Measurements from ENCODE around the gene CD320.
"Not testable (repeated sequence)": the region's sequence is repeated elsewhere in the genome, so short reads cannot be mapped to it uniquely, and the experiment has no call there.

The CD320 gene

GRCh38 chr19:8333767-8334457 lies 25.8 kb upstream of the CD320 start:
- in situ Hi-C loops (cut with MboI; ENCODE audit: low sequenced_read_pairs) = no loop called here

- in situ Hi-C loops (cut with MboI; ENCODE audit: low sequenced_read_pairs) = no loop called here
Observed at GRCh38 chr19:8332976-8333766, 25.0 kb upstream of the CD320 start.

- in situ Hi-C loops (cut with MboI; ENCODE audit: low sequenced_read_pairs) = no loop called here
Observed at GRCh38 chr19:8331263-8331845, 23.2 kb upstream of the CD320 start.

- in situ Hi-C loops (cut with MboI; ENCODE audit: low sequenced_read_pairs) = no loop called here
Observed at GRCh38 chr19:8329996-8330395, 21.8 kb upstream of the CD320 start.

- in situ Hi-C loops (cut with MboI; ENCODE audit: low sequenced_read_pairs) = no loop called here
Observed at GRCh38 chr19:8325454-8325853, 17.3 kb upstream of the CD320 start.

GRCh38 chr19:8324186-8325050 lies 16.3 kb upstream of the CD320 start:
- in situ Hi-C loops (cut with MboI; ENCODE audit: low sequenced_read_pairs) = no loop called here

- in situ Hi-C loops (cut with MboI; ENCODE audit: low sequenced_read_pairs) = no loop called here
Observed at GRCh38 chr19:8323781-8324185, 15.6 kb upstream of the CD320 start.

GRCh38 chr19:8322638-8322997 lies 14.5 kb upstream of the CD320 start:
- in situ Hi-C loops (cut with MboI; ENCODE audit: low sequenced_read_pairs) = no loop called here

GRCh38 chr19:8321986-8322637 lies 14.0 kb upstream of the CD320 start:
- in situ Hi-C loops (cut with MboI; ENCODE audit: low sequenced_read_pairs) = no loop called here

GRCh38 chr19:8321067-8321985 lies 13.2 kb upstream of the CD320 start, which contains the start of the genes NDUFA7 and RPS28:
TSS of gene NDUFA7 (minus strand) at chr19:8321375. CDS start at chr19:8321358, 17 bp downstream.
TSS of gene RPS28 (plus strand) at chr19:8321496. CDS start at chr19:8321531, 35 bp downstream.
- in situ Hi-C loops (cut with MboI; ENCODE audit: low sequenced_read_pairs) = no loop called here

GRCh38 chr19:8320564-8321066 lies 12.5 kb upstream of the CD320 start:
- in situ Hi-C loops (cut with MboI; ENCODE audit: low sequenced_read_pairs) = no loop called here

- in situ Hi-C loops (cut with MboI; ENCODE audit: low sequenced_read_pairs) = no loop called here
Observed at GRCh38 chr19:8319807-8320520, 11.8 kb upstream of the CD320 start.

GRCh38 chr19:8318835-8319234 lies 10.7 kb upstream of the CD320 start:
- in situ Hi-C loops (cut with MboI; ENCODE audit: low sequenced_read_pairs) = not testable (repeated sequence)

- in situ Hi-C loops (cut with MboI; ENCODE audit: low sequenced_read_pairs) = no loop called here
Observed at GRCh38 chr19:8316351-8317125, 8.4 kb upstream of the CD320 start.

- in situ Hi-C loops (cut with MboI; ENCODE audit: low sequenced_read_pairs) = not testable (repeated sequence)
Observed at GRCh38 chr19:8314981-8315640, 7.0 kb upstream of the CD320 start.

GRCh38 chr19:8311461-8312260 lies 3.5 kb upstream of the CD320 start:
- in situ Hi-C loops (cut with MboI; ENCODE audit: low sequenced_read_pairs) = no loop called here

All from HL-60/S4 treated with retinoic acid at 250 ng/mL for 4 days and 3 days (cell line).